K562 (cell line): ENCODE measurements around the gene CHMP1A. TPM values are rescaled to one million over a fixed set of nuclear protein-coding genes. Genes with fewer than 3 reads are reported as not detected.

Source experiments
- ATAC-seq: fragments of 200-7000 bp; cut with Tn5 transposase; 3 replicates; pipeline ENCODE4 v1.9.1; 2020; ENCODE audit warnings: moderate library complexity
- BruUV-seq: library from RNA; stranded (reverse); fragments of 400-500 nt; replicated peaks from 2 replicates; lab custom pipeline; 2021; lab: Mats Ljungman, UMichigan
- CTCF ChIA-PET: fragments of 300-600 bp; formaldehyde crosslinking; extraction: SDS; loops from one replicate; lab custom pipeline; 2021; ENCODE audit warnings: low intra/inter-chr PET ratio; lab: Yijun Ruan, JAX
- POLR2A ChIA-PET: fragments of 300-600, 350-650 bp; sonication (Branson Sonifier 250); formaldehyde crosslinking; extraction: SDS; loops from one replicate; lab custom pipeline; 2021; ENCODE audit warnings: antibody characterized with exemption, inconsistent platforms; lab: Yijun Ruan, JAX
- DNase-seq, 4 experiments: peaks; one replicate each; pipeline versions ENCODE4 v3.0.0 to v3.0.0-alpha.2; 2011 to 2018; ENCODE audit warnings: low spot score in 3 of 4, mixed read lengths in 3 of 4; ENCODE audit errors: extremely low read depth in 1 of 4
- FAIRE-seq: peaks from 2 replicates; lab custom pipeline; 2011; peaks lifted over from hg19 to GRCh38; lab: Jason Lieb, UNC
- H2AFZ ChIP-seq: 2 replicates; pipeline ENCODE4 v1.6.0; 2011; ENCODE audit warnings: low read depth, low read length, control low read depth, inconsistent platforms
- H3K27ac ChIP-seq: fragments of 200-600 bp; 3 replicates; pipeline ENCODE4 v1.8.0; 2011; ENCODE audit warnings: low read depth, mild to moderate bottlenecking, control low read depth, inconsistent platforms, low read length, moderate library complexity, mixed read lengths; ENCODE audit errors: extremely low read depth
- H3K27me3 ChIP-seq, 2 experiments: fragments of 300-600 bp in 1 of 2; 2 replicates in 1 of 2; 3 replicates in 1 of 2; pipeline versions ENCODE4 v1.6.0 to v1.8.0; 2011; ENCODE audit warnings: inconsistent platforms in 2 of 2, low read length in 2 of 2, mild to moderate bottlenecking in 1 of 2, mixed read lengths in 1 of 2, moderate library complexity in 1 of 2; ENCODE audit not compliant: control insufficient read depth in 2 of 2, insufficient read depth in 2 of 2
- H3K36me3 ChIP-seq: fragments of 300-600 bp; 3 replicates; pipeline ENCODE4 v1.8.0; 2011; ENCODE audit warnings: mild to moderate bottlenecking, low read length, inconsistent platforms; ENCODE audit not compliant: control insufficient read depth, insufficient read depth
- H3K4me1 ChIP-seq, 2 experiments: fragments of 200-600 bp in 1 of 2; replicated peaks in 1 of 2; 2 replicates in 1 of 2; 3 replicates in 1 of 2; pipeline versions ENCODE4 v1.5.1 to v1.8.0; 2011; ENCODE audit warnings: inconsistent platforms in 2 of 2, low read length in 2 of 2, mild to moderate bottlenecking in 1 of 2, mixed read lengths in 1 of 2, moderate library complexity in 1 of 2; ENCODE audit not compliant: control insufficient read depth in 2 of 2, insufficient read depth in 2 of 2
- H3K4me2 ChIP-seq: 2 replicates; pipeline ENCODE4 v1.6.1; 2011; ENCODE audit warnings: low read length, control low read depth, inconsistent platforms, mixed read lengths; ENCODE audit not compliant: insufficient read depth
- H3K4me3 ChIP-seq: fragments of 200-600 bp; sonication (generic), shearing (Covaris generic); 2 replicates; pipeline ENCODE4 v1.5.1; 2016; ENCODE audit warnings: control low read depth, inconsistent platforms
- H3K79me2 ChIP-seq: fragments of 200-600 bp; 3 replicates; pipeline ENCODE4 v1.8.0; 2011; ENCODE audit warnings: low read length, inconsistent platforms; ENCODE audit not compliant: control insufficient read depth, insufficient read depth
- H3K9ac ChIP-seq, 2 experiments: 2 replicates each; pipeline versions ENCODE4 v1.6.0 to v1.6.1; 2011; ENCODE audit warnings: low read depth in 2 of 2, low read length in 2 of 2, control low read depth in 1 of 2, inconsistent platforms in 1 of 2, mild to moderate bottlenecking in 1 of 2, mixed read lengths in 1 of 2; ENCODE audit not compliant: insufficient read depth in 1 of 2
- H3K9me1 ChIP-seq: one replicate; pipeline ENCODE4 v1.6.0; 2011; ENCODE audit warnings: inconsistent platforms, mild to moderate bottlenecking, low read length, moderate library complexity; ENCODE audit not compliant: control insufficient read depth, insufficient read depth
- H3K9me3 ChIP-seq: replicated peaks from 2 replicates; pipeline ENCODE4 v1.5.1; 2011; ENCODE audit warnings: low read depth, low read length, inconsistent platforms; ENCODE audit not compliant: control insufficient read depth, insufficient read depth
- H4K20me1 ChIP-seq: replicated peaks from 2 replicates; pipeline ENCODE4 v1.6.1; 2011; ENCODE audit warnings: low read length, inconsistent platforms, mixed read lengths; ENCODE audit not compliant: control insufficient read depth, insufficient read depth
- CC2D1A ChIP-seq: fragments of 450-650 bp; IDR thresholded peaks from 2 replicates; pipeline ENCODE4 v1.6.1; 2017; ENCODE audit warnings: mild to moderate bottlenecking
- CSDE1 ChIP-seq, 2 experiments: fragments of 450-650 bp; IDR thresholded peaks; 2 replicates each; pipeline ENCODE4 v1.6.1; 2016; ENCODE audit warnings: mild to moderate bottlenecking in 1 of 2
- KHSRP ChIP-seq: fragments of 450-650 bp; IDR thresholded peaks from 2 replicates; pipeline ENCODE4 v1.6.1; 2017
- POLR2G ChIP-seq: fragments of 200-400 bp; formaldehyde crosslinking; IDR thresholded peaks from 2 replicates; pipeline ENCODE4 v1.6.1; 2017; ENCODE audit warnings: low read depth, mild to moderate bottlenecking, antibody characterized with exemption, low read length, moderate library complexity
- XRCC4 ChIP-seq: IDR thresholded peaks from one replicate; pipeline ENCODE4 v1.6.1; 2011; ENCODE audit not compliant: insufficient read depth, insufficient read length; ENCODE audit errors: extremely low read depth
- WGBS: fragments of 100-300 bp; shearing (Covaris generic); methylation state at CpG from one replicate; pipeline ENCODE4 v1.1.6; 2016; ENCODE audit warnings: low coverage, mixed read lengths; ENCODE audit not compliant: insufficient coverage; ENCODE audit errors: missing lambda C conversion rate; 5-methylcytosine and 5-hydroxymethylcytosine counted together
- in situ Hi-C: fragments of 300-500 bp; cut with MboI; formaldehyde crosslinking; loops from 4 replicates; pipeline ENCODE4 v1.15.0; 2018; ENCODE audit warnings: inconsistent platforms, mixed read lengths
- intact Hi-C: fragments of 100-400 bp; cut with micrococcal nuclease; formaldehyde crosslinking; loops from 2 replicates; pipeline ENCODE4 v1.14.2; 2022
- polyA plus RNA-seq, 8 experiments: library from polyadenylated mRNA; depleted of rRNA in 4 of 8; stranded (reverse) in 5 of 8; unstranded in 3 of 8; fragments of >200 nt; fragmentation: Nextera tagmentation in 2 of 8; fragmentation: Illumina TruSeq in 1 of 8; extraction: Ambion mirVana in 2 of 8; extraction: Trizol in 1 of 8; gene quantifications; 2 replicates each; pipeline versions ENCODE4 v1.2.1 to v1.2.3, GENCODE V29; 2011 to 2014; ENCODE audit warnings: inconsistent platforms in 1 of 8, missing spikeins in 1 of 8
- total RNA-seq, 7 experiments: library from RNA; depleted of rRNA in 6 of 7; stranded (reverse); fragments of >200 nt in 6 of 7; fragmentation: Illumina TruSeq in 2 of 7; extraction: Trizol in 2 of 7; gene quantifications; 2 replicates each; pipeline versions ENCODE4 v1.2.1 to v1.2.3, GENCODE V29; 2011 to 2021; ENCODE audit warnings: low replicate concordance in 1 of 7

Gene CHMP1A
- total and polyA plus RNA-seq, 9 of the 15 experiments (the other 6 are each of a cell fraction or from before 2014, with no cell fraction given): 0.83 to 79.9 (median 45.2) TPM

- Histone ChIP-seq H3K9me1 (no peaks in the 10 kb centered on the region), H3K36me3 (peaks cover 76% of the 10 kb centered on the region; the same call in 2 of the 3 replicates), H2AFZ (no peak overlapping the region), H3K4me2 (no peak overlapping the region), H3K79me2 (peaks cover 25% of the 10 kb centered on the region), H3K4me1 (peaks cover 6 to 52% of the 10 kb centered on the region in 2 experiments), H3K9me3 (no peaks in the 10 kb centered on the region), H3K9ac (no peak overlapping the region), H3K27me3 (no peaks in the 10 kb centered on the region), H3K4me3 (no peak overlapping the region), H3K27ac (no peak overlapping the region), H4K20me1 (0 out of 2 replicates have a peak, but pooled peaks cover 7% of the 10 kb centered on the region)
- CTCF ChIA-PET: no interaction called here
- DNase-seq (no peak), FAIRE-seq (no peak), ATAC-seq (no peak)
- 93% methylated on average over 18 of the region's 21 CpGs for WGBS
- in situ Hi-C loops (no loop called here), intact Hi-C loops (no loop called here)
- POLR2A ChIA-PET: interaction anchor here (0.6 kb wide), 1 partner anchor 9 kb away, joined by 3 read pairs; no protein-coding TSS in a partner anchor
- no peak for TF ChIP-seq CSDE1 (IDR thresholded peaks at IDR 0.05)
- TF ChIP-seq XRCC4: no peak
- TF ChIP-seq POLR2G: 0 out of 2 replicates have a peak, but pooled peaks have one; percentile 9
- TF ChIP-seq KHSRP: no peak
- no peak for TF ChIP-seq CC2D1A
- BruUV-seq: no TSS peak
Measured at GRCh38 chr16:89691231-89691985, 33.9 kb upstream of the CHMP1A start.
